Measurements from ENCODE around the gene RTN1. TPM values are rescaled to one million over a fixed set of nuclear protein-coding genes. Genes with fewer than 3 reads are reported as not detected.

RTN1 gene
- total RNA-seq, 2 donors from 2014 or later = 0.60 to 3.4 TPM

DNA sequence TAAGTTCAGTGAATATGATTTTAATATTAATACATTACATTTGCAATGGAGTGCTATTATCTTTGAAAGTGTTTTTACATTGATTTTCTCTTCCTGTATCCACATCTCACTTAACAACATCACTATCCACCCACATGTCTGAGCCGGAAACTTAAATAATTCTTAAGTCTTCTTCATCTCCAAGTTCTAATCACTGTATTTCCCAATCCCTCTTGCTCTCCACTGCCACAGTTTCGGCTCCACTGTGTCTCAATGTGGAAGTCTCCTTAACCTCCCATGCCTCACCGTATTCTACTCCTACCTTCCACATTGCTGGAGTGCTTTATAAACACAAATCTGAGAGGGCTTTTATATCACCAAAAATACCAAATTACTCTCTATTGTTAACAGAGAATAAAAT is 25.3 kb downstream of the RTN1 start:
- DNase-seq (no peak), ATAC-seq (no peak)
- Mint-ChIP-seq H3K4me3 (no peak overlapping the region), H3K4me1 (no peaks in the 10 kb centered on the region), H3K27ac (no peak overlapping the region), H3K27me3 (peaks cover 10% of the 10 kb centered on the region), H3K36me3 (ENCODE audit: low read depth) (no peaks in the 10 kb centered on the region)
- H3K9me3 ChIP-seq (ENCODE audit: control insufficient read depth, low read length, poor library complexity, severe bottlenecking) = no peaks in the 10 kb centered on the region

DNA sequence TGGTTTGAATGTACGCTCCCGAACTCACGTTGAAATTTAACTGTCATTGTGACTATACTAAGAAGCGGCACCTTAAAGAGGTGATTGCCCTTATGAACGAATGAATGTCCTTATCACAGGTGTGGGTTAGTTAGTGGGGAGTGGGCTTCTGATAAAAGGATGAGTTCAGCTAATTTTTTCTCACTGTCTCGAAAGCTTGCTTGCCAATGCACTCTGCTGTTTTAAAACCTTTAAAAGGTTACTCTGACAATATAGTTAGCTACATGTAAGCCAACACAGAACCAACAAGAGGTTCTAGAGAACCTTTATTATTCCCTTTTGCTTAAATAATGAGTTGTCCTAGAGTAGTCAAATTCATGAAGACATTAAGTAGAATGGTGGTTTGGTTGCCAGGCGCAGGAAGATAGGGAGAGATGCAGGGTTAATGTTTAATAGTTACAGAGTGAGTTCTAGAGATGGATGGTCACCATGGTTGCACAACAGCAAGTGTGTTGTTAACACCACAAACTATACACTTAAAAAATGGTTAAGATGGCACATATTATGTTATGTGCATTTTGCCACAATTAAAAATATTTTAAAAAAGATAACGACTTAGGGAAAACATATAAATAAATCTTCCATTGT is 26.3 kb downstream of the RTN1 start:
- H3K27me3 Mint-ChIP-seq = peaks cover 10% of the 10 kb centered on the region

DNA sequence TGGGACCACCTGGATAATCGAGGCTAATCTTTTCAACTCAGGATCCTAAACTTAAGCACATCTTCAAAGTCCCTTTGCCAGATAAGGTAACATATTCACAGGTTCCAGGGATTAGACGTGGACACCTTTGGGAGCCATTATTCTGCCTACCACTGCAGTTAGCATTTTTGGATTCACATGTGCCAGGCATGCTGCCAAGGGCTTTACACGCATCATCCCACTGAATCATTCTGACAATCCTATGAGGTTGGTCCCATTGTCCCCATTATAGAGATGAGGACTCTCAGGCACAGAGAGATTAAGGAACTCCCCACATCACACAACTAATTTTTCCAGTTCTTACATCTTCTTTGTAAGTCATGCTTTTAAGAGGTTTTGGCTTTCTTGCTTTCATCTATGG is 34.5 kb downstream of the RTN1 start:
- no peak overlapping the region for H3K4me3 Mint-ChIP-seq
- H3K9me3 ChIP-seq (ENCODE audit: control insufficient read depth, low read length, poor library complexity, severe bottlenecking) = no peaks in the 10 kb centered on the region
- no peak overlapping the region for H3K27ac Mint-ChIP-seq
- DNase-seq = no peak
- peaks cover 2% of the 10 kb centered on the region for H3K4me1 Mint-ChIP-seq
- ATAC-seq = no peak
- no peaks in the 10 kb centered on the region for H3K36me3 Mint-ChIP-seq (ENCODE audit: low read depth)
- H3K27me3 Mint-ChIP-seq = peaks cover 32% of the 10 kb centered on the region

More for the DNA sequence above, 26.3 kb downstream of the RTN1 start:
- ATAC-seq (no peak), DNase-seq (no peak)
- Mint-ChIP-seq H3K36me3 (ENCODE audit: low read depth) (no peaks in the 10 kb centered on the region), H3K4me3 (no peak overlapping the region), H3K27ac (no peak overlapping the region), H3K4me1 (no peaks in the 10 kb centered on the region)
- no peaks in the 10 kb centered on the region for H3K9me3 ChIP-seq (ENCODE audit: control insufficient read depth, low read length, poor library complexity, severe bottlenecking)

DNA sequence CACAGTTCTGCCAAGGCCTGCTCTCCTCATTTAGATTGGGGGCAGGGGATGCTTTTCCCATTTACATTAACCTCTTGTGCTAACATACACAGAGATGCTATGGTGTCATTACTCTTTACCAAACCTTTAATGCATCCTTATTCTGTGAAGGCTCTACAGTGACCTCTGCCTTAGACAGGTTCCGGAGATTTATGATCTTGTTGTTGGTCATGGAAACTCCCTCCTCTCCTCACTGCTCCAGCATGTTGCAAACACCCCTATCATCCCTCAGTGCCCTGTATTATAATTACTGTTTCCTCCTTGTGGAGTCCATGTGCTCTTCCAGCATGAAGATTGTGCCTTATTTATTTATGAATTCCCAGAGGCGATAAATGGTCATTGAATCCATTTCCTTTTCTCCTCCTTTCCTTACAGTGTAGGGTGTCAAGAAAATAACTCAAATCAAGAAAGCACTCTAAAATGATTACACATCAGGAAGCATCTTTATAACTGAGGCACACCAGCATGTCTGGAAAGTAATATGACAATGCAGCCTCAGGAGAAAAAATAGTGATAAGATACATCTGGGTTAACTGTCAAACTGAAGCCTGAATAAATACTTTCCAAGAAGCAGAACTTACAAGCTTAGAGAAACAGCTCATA is 37.8 kb downstream of the RTN1 start:
- no peaks in the 10 kb centered on the region for H3K9me3 ChIP-seq (ENCODE audit: control insufficient read depth, low read length, poor library complexity, severe bottlenecking)
- no peaks in the 10 kb centered on the region for H3K36me3 Mint-ChIP-seq (ENCODE audit: low read depth)
- no peak for ATAC-seq
- H3K27ac Mint-ChIP-seq = no peak overlapping the region
- H3K4me1 Mint-ChIP-seq = peaks cover 2% of the 10 kb centered on the region
- DNase-seq = no peak
- no peak overlapping the region for H3K4me3 Mint-ChIP-seq
- H3K27me3 Mint-ChIP-seq = peaks cover 48% of the 10 kb centered on the region

DNA sequence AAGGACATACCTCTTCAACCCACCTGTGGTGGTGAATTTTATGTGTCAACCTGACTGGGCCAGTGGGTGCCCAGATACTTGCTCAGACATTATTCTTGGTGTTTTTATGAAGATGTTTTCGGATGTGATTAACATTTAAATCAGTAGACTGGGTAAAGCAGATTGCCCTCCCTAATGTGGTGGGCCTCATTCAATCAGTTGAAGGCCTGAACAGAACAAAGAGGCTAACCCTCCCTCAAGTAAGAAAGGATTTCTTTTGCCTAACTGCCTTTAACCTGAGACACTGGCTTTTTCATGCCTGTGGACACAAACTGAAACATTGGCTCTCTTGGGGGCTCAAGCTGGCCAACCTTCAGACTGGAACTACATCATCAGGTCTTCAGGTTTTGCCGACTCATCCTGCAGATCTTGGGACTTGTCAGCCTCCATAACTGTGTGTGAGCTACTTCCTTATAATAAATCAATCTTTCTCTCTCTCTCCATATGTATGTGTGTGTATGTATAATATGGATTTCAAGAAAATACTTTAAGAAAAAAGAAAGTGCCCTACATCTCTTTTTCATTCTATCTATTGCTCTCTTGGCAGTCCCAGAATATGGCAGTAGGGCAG is 39.4 kb downstream of the RTN1 start:
- H3K27me3 Mint-ChIP-seq = peaks cover 49% of the 10 kb centered on the region
- H3K9me3 ChIP-seq (ENCODE audit: control insufficient read depth, low read length, poor library complexity, severe bottlenecking) = no peaks in the 10 kb centered on the region
- H3K27ac Mint-ChIP-seq = no peak overlapping the region
- DNase-seq = no peak
- H3K4me3 Mint-ChIP-seq = no peak overlapping the region
- no peak for ATAC-seq
- peaks cover 2% of the 10 kb centered on the region for H3K4me1 Mint-ChIP-seq
- H3K36me3 Mint-ChIP-seq (ENCODE audit: low read depth) = no peaks in the 10 kb centered on the region

DNA sequence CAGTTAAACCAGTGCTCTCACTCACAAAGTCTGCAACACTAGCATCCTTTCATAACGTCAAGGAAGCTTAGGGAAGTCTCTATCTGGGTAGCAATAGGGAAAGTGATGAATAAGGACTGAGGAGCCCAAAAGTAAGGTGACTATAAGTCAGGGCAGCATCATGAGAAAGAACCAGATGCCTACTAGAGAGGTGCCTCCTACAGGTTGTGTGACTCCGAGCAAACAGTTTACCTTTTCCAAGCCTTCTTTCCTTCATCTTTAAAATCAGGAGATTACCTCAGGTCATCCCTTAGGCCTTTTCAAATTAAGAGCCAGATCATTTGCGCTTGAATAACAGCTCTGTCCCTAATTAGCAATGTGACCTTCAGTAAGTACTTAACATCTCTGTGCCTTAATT is 40.2 kb downstream of the RTN1 start:
- no peaks in the 10 kb centered on the region for H3K9me3 ChIP-seq (ENCODE audit: control insufficient read depth, low read length, poor library complexity, severe bottlenecking)
- H3K27me3 Mint-ChIP-seq = peaks cover 48% of the 10 kb centered on the region
- no peak overlapping the region for H3K27ac Mint-ChIP-seq
- DNase-seq (no peak), ATAC-seq (no peak)
- peaks cover 2% of the 10 kb centered on the region for H3K4me1 Mint-ChIP-seq
- no peak overlapping the region for H3K4me3 Mint-ChIP-seq
- no peaks in the 10 kb centered on the region for H3K36me3 Mint-ChIP-seq (ENCODE audit: low read depth)

DNA sequence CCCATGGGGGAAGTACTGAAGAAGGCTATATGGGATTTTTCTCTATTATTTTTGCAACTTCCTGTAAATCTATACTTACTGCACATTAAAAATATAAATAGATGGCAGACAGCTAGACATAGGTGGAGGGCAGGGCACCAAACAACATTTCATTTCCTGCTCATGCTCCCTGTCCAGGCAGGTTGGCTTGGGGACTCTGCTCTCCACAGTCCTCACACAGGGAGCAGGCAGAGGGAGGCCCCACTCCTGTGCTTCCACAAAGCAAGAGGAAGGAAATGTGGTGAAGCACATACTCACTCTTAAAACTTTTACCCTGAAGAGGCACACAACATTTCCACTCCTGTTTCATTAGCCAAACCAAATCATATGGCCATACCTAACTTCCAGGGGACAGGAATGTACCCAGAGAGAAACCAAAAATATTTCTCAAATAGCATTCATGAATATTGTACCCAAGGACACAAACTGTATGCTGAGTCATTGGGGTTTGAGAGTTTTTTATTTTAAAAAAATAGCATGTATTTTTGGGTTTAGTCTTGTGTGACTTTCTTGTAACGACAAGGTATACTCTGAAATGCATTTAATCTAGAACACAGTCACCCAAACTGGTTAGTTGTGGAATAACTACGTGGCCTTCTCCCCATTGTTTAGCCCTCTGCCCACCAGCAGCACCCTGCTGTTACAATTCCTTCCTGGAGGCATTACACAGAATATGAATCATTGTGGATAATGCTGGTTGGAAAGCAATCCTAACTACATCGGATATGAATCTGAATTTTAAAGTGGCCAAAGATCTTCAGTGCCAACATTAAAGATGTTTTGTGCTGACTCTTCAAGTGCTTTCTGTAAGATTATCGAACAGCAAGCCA is 40.9 kb downstream of the RTN1 start:
- Mint-ChIP-seq H3K27me3 (peaks cover 43% of the 10 kb centered on the region), H3K4me3 (no peak overlapping the region), H3K4me1 (peaks cover 2% of the 10 kb centered on the region), H3K36me3 (ENCODE audit: low read depth) (no peaks in the 10 kb centered on the region), H3K27ac (no peak overlapping the region)
- ATAC-seq (no peak), DNase-seq (no peak)
- no peaks in the 10 kb centered on the region for H3K9me3 ChIP-seq (ENCODE audit: control insufficient read depth, low read length, poor library complexity, severe bottlenecking)

DNA sequence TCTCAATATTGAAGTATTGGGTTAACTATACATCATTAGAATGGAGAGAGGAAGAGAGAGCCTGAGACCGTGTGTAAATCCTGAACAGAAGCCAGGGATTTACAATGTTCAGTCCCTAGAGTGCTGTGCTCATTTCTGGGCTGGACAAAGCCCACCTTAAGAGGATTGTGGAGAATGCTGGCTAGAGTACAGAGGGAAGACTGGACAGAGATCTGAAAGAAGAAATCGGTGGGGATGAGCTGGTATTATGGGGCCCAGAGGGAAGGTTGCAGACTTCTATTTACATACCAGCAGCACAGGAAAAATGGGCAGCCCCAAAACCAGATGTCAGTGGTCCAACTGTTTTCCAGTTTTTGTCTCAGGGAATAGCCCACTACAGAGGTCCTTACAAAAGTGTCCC is 42.3 kb downstream of the RTN1 start:
- Mint-ChIP-seq H3K4me3 (no peak overlapping the region), H3K27me3 (peaks cover 43% of the 10 kb centered on the region), H3K27ac (no peak overlapping the region), H3K4me1 (peaks cover 2% of the 10 kb centered on the region), H3K36me3 (ENCODE audit: low read depth) (no peaks in the 10 kb centered on the region)
- no peaks in the 10 kb centered on the region for H3K9me3 ChIP-seq (ENCODE audit: control insufficient read depth, low read length, poor library complexity, severe bottlenecking)
- DNase-seq = no peak
- no peak for ATAC-seq

DNA sequence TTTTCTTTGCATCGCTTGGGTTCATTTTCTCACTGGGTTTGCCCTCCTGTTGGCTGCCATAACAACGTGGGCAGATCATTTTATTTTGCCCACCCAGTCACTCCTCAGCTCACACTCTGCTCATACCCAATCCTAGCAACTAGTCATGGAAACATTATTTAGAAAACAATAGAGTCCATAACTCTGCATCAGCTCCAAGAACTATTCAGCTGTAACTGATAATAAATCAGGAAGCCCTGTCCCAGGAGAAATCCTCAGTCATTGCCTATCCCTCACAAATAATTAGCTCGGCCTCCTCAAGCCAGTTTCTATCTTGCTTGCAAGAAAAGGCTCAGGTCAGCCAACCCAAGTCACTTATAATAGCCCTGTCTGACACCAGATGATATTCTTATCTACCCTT is 43.2 kb downstream of the RTN1 start:
- no peak for ATAC-seq
- H3K36me3 Mint-ChIP-seq (ENCODE audit: low read depth) = no peaks in the 10 kb centered on the region
- no peaks in the 10 kb centered on the region for H3K9me3 ChIP-seq (ENCODE audit: control insufficient read depth, low read length, poor library complexity, severe bottlenecking)
- no peak overlapping the region for H3K27ac Mint-ChIP-seq
- no peak for DNase-seq
- H3K4me1 Mint-ChIP-seq = no peaks in the 10 kb centered on the region
- peaks cover 36% of the 10 kb centered on the region for H3K27me3 Mint-ChIP-seq
- H3K4me3 Mint-ChIP-seq = no peak overlapping the region

DNA sequence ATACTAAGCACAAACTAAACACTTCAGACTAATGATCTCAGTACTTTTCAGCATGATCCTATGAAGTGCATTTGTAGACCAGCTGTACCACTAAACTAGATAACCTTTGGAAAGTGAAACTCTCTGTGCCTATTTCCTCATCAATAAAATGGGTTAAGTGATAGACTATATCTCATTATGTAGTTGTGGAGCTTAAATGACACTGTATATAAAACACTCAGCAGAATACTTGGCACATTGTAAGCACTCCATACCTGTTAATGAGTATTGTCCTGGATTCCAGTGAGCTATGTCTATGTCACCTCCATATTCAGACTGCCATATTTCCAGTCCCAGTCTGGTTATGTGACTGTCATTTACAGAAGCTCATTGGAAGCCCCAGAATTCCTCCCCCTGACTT is 44.4 kb downstream of the RTN1 start:
- Mint-ChIP-seq H3K27me3 (peaks cover 28% of the 10 kb centered on the region), H3K27ac (no peak overlapping the region), H3K4me3 (no peak overlapping the region), H3K36me3 (ENCODE audit: low read depth) (no peaks in the 10 kb centered on the region), H3K4me1 (no peaks in the 10 kb centered on the region)
- H3K9me3 ChIP-seq (ENCODE audit: control insufficient read depth, low read length, poor library complexity, severe bottlenecking) = no peaks in the 10 kb centered on the region
- no peak for ATAC-seq
- DNase-seq = no peak

DNA sequence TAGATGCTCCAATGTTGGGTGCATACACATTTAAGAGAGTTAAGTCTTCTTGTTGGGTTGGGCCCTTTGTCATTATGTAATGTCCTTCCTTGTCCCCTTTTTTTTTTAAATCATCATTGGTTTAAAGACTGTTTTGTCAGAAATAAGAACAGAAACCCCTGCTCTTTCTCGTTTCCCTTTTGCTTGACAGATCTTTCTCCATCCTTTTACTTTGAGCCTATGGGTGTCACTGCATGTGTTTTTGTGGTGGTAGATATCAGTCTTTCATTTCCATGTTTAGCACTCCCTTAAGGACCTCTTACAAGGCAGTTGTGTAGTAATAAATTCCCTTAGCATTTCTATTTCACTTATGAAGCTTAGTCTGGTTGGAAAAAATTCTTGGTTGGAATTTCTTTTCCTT is 47.4 kb downstream of the RTN1 start:
- ATAC-seq (no peak), DNase-seq (no peak)
- H3K27me3 Mint-ChIP-seq = peaks cover 10% of the 10 kb centered on the region
- no peaks in the 10 kb centered on the region for H3K36me3 Mint-ChIP-seq (ENCODE audit: low read depth)
- H3K4me1 Mint-ChIP-seq = no peaks in the 10 kb centered on the region
- no peaks in the 10 kb centered on the region for H3K9me3 ChIP-seq (ENCODE audit: control insufficient read depth, low read length, poor library complexity, severe bottlenecking)
- no peak overlapping the region for H3K27ac Mint-ChIP-seq
- H3K4me3 Mint-ChIP-seq = no peak overlapping the region

DNA sequence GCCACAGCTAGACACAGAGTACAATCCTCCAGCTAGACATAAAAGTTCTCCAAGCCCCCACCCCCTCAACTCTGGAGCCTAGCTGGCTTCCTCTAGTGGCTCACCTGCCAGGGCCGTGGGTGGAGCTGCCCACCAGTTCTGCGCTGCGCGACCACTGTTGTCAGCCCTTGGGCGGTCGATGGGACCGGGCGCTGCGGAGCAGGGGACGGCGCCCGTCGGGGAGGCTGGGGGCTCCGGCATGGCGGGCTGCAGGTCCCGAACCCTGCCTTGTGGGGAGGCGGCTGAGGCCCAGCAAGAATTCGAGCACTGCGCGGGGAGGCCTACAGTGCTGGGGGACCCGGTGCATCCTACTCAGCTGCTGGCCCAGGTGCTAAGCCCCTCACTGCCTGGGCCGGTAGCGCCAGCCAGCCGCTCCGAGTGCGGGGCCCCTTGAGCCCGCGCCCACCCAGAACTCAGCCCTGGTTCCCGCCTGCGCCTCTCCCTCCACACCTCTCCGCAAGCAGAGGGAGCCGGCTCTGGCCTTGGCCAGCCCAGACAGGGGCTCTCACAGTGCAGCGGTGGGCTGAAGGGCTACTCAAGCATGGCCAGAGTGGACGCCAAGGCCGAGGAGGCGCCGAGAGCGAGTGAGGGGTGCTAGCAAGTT is 51.0 kb downstream of the RTN1 start:
- no peaks in the 10 kb centered on the region for H3K36me3 Mint-ChIP-seq (ENCODE audit: low read depth)
- no peak overlapping the region for H3K4me3 Mint-ChIP-seq
- H3K27ac Mint-ChIP-seq = no peak overlapping the region
- H3K27me3 Mint-ChIP-seq = peaks cover 15% of the 10 kb centered on the region
- no peak for DNase-seq
- H3K4me1 Mint-ChIP-seq = no peaks in the 10 kb centered on the region
- ATAC-seq = no peak
- no peaks in the 10 kb centered on the region for H3K9me3 ChIP-seq (ENCODE audit: control insufficient read depth, low read length, poor library complexity, severe bottlenecking)

DNA sequence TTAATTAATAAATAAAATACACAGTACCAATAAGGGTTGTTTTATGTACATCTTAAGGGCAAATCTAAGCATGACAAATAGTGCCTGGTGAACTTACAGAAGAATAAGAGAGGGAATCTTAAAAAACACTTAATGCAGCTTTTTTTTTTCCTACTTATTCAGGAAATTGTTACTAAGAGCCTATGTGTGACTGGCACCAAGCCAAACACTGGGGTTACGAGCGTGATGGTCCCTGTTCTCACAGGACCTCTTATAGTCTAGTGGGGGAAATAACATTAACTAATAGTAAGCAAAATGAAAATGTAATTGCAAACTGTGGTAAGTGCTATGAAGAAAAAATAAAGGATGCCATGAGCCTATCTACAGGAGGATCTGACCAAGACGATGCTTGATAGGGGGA is 53.6 kb downstream of the RTN1 start:
- H3K36me3 Mint-ChIP-seq (ENCODE audit: low read depth) = no peaks in the 10 kb centered on the region
- no peaks in the 10 kb centered on the region for H3K9me3 ChIP-seq (ENCODE audit: control insufficient read depth, low read length, poor library complexity, severe bottlenecking)
- peaks cover 15% of the 10 kb centered on the region for H3K27me3 Mint-ChIP-seq
- no peak for DNase-seq
- no peaks in the 10 kb centered on the region for H3K4me1 Mint-ChIP-seq
- H3K4me3 Mint-ChIP-seq = no peak overlapping the region
- no peak for ATAC-seq
- no peak overlapping the region for H3K27ac Mint-ChIP-seq
